Astrocyte of the hippocampus (primary cell): ENCODE results near the gene STK32A.
"Not testable (repeated sequence)": the region's sequence is repeated elsewhere in the genome, so short reads cannot be mapped to it uniquely, and the experiment has no call there.

Experiments
- DNase-seq: peaks from one replicate; pipeline ENCODE4 v3.0.0; 2011; ENCODE audit warnings: low read depth, low spot score

STK32A gene

GRCh38 chr5:147234825-147235635 lies at the start of gene STK32A:
Gene STK32A (plus strand): TSS chr5:147235026. CDS start chr5:147239635, 4,609 bp downstream.
- DNase-seq, result peak; percentile 82

DNA sequence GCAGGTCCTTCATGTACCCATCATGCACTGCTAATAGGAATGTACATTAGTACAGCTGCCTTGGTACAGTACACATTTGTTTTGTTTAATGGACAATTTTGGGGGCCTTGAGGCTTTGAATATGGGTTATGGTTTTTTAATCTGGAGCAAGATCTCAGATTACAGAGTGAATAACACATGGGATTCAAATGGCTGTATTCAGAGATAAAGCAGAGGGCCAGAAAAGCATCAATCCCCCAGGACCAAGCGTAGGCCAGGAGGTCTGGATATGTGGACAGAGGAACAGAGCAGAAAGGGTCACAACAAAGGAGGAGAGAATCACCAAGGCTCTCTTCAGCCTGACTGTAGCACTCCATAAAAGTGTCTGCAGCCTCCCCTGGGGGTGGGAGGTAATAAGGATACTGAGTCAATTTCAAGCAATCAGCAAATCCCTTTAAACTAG lies 47.7 kb upstream of the STK32A start:
- DNase-seq, result no peak

GRCh38 chr5:147188200-147189108 lies 46.4 kb upstream of the STK32A start:
- peak; percentile 89 for DNase-seq

DNA sequence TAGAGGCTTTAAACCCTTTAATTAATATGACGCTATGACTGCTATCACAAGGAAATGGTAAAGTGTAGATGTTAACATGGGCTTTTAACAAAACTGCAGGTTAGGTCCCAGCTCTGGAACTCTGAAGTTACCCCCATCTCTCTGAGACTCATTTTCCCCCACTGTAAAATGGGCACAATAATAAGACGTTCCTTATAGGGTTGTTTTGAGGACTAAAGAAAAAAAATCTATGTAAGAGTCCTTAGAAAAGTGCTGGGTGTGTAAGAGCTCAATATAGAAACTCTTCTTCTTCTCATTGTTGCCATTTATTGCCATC lies 45.8 kb upstream of the STK32A start:
- no peak for DNase-seq

DNA sequence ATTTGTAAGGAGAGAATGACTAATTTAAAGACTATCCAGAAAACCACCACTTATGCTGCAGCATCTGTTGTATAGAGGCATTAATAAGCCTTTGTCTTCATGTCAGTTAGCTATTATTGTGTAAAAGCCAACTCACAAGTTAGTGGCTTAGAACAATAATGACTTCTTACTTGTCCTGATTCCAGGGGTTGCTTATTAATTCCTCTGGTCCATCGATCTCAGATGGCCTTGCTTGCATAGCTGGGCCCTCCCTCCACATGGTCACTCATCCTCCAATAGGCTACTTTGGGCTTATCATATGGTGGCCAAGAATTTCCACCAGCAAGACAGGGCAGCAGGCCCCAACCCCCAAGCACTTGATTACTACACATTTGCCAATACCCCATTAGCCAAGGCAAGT lies 44.5 kb upstream of the STK32A start:
- DNase-seq, result peak; percentile 49

DNA sequence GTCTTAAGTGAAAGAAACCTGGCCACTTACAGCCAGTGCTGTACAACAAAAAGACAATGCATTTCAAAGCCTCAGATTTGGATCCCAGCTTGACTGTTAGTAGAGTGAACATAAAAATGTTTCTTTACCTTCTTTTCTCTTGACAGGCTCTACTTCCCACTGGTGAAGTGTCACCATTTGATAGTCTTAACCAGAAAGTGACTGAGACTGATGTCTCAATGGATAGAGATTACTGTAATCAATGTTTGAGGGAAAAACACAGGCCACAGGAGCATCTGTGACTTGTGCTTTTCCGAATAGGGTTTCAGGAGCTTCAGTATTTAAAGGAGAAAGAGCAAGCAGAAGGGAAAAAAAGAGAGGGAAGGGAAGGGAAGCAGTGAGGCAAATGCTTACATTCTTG lies 41.7 kb upstream of the STK32A start:
- DNase-seq, result no peak

DNA sequence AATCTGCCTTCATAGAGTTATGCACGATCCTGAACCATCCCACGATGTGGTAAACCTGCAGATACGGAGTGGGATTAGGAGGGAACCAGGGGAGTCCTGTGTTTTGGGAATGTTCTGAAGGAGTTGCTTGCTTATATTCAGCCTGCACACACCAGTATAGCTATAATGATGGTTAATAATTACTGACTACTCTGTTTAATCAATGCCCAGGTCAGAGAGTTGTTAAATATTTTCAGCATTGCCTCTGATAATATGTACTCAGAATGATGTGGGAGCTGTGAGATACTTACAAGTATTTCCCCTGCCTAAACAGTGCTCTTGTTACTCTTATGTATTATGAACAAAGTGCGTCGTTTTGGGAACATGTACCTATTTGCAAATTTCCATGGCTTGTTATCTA lies 34.8 kb upstream of the STK32A start:
- DNase-seq, result no peak

GRCh38 chr5:147203213-147203612 lies 31.6 kb upstream of the STK32A start:
- no peak for DNase-seq

DNA sequence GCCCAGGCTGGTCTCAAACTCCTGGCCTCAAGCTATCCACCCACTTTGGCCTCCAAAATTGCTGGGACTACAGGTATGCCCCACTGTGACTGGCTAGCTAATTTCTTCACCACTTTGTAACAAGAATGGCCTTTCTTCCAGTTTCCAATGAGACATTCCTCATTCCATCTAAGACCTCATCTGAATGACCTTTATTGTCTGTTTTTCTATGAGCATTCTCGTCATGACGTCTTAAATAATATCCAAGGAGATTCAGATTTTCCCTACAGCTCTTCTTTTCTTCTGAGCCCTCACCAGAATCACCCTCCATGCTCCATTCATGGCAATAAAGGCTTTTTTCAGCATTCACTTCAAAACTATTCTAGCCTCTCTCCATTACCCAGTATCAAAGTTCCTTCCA lies 30.2 kb upstream of the STK32A start:
- DNase-seq, result no peak

GRCh38 chr5:147208134-147208533 lies 26.7 kb upstream of the STK32A start:
- peak; percentile 69 for DNase-seq

- peak; percentile 45 for DNase-seq
These were observed 18.2 kb upstream of the STK32A start for GRCh38 chr5:147216552-147217154.

- DNase-seq, result peak; percentile 81
These were observed 11.5 kb upstream of the STK32A start for GRCh38 chr5:147223343-147223742.

- peak; percentile 69 for DNase-seq
These were observed 10.7 kb upstream of the STK32A start for GRCh38 chr5:147223948-147224791.

DNA sequence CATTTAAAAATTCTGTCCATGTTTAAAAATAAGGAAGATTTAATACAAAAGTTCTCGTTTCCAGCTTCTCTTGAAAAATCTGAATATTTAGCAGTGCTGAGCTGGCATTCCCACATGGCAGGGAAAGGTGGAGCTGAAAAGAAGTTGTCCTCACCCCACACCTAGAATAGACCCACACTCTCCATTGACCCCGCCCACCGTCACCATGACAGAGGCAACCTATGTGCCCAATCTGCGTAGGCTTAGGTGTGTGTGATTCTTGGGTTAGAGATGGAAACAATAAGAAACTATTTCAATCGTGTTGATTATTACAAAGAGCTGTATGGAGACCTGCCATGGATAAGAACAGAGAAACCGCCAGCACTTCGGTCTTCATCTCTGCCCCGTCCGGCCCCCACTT lies 8.9 kb upstream of the STK32A start:
- DNase-seq, result no peak

GRCh38 chr5:147226512-147226911 lies 8.3 kb upstream of the STK32A start:
- no peak for DNase-seq

- peak; percentile 21 for DNase-seq
These were observed 494 bp upstream of the STK32A start for GRCh38 chr5:147234239-147234824.

- no peak for DNase-seq
These were observed 5.6 kb downstream of the STK32A start for GRCh38 chr5:147240266-147240985.

DNA sequence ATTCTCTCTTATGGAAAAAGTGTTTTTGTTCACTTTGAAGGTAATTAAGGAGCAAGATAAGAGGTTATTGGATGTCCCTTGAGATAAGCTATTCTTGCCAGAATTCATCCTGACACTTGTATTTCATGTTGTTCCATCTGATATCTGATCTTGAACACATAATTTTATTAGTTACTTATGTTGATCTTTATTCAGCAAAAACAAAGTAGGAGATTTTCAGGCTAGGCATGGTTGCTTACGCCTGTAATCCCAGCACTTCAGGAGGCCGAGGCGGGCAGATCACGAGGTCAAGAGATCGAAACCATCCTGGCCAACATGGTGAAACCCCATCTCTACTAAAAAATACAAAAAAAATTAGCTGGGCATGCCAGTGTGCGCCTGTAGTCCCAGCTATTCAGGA lies 8.4 kb downstream of the STK32A start:
- DNase-seq, result not testable (repeated sequence)

DNA sequence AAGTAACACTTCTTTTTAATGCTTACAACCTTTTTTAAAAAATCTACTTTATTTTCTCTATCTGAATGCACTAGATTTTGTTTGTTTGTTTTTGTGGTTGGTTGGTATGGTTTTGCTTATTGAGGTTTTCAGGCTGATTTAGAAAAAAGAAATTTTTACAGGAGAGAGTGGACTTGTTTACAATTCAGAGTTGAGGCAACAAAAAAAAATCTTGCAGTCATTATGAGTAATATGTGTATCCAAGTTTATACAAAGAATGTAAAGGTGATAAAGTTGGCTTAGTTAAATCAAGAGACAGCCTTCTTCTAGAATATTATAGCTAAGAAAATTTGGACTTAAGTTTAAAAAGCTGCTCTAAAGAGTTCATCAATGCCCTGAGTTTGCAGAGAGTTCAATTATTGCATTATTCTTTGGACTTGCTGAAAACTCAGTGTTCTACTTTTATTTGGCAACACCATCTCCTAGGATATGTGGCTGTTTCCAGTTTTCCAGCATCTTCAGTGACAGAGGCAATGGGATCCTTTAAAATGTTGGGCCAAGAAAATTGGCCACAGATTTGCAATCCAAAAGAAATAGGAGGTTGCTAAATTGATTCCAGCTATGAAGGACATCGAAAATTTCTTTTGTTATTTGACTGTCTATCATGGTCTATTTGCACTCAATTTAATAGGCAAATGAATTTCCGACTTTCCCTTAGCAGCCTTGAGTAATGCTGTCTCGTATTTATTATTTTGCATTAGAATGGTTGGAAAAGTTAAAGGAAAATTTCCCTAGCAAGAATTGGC lies 10.7 kb downstream of the STK32A start:
- no peak for DNase-seq

- no peak for DNase-seq
These were observed 13.7 kb downstream of the STK32A start for GRCh38 chr5:147248561-147248960.
